AG10803 (cell line): ENCODE measurements around the gene CEP41.

Source experiments
- DNase-seq: peaks from one replicate; pipeline ENCODE4 v3.0.0; 2010; ENCODE audit warnings: low read depth
- H3K4me3 ChIP-seq: 2 replicates; pipeline ENCODE4 v1.5.1; 2011; ENCODE audit warnings: mild to moderate bottlenecking, low read length, control low read depth
- TF ChIP-seq, protein P1 (sequence below): conservative IDR thresholded peaks from 2 replicates; pipeline ENCODE4 v1.5.1; 2011; ENCODE audit warnings: mild to moderate bottlenecking, low read length, control low read depth, inconsistent platforms

CEP41 gene

DNA sequence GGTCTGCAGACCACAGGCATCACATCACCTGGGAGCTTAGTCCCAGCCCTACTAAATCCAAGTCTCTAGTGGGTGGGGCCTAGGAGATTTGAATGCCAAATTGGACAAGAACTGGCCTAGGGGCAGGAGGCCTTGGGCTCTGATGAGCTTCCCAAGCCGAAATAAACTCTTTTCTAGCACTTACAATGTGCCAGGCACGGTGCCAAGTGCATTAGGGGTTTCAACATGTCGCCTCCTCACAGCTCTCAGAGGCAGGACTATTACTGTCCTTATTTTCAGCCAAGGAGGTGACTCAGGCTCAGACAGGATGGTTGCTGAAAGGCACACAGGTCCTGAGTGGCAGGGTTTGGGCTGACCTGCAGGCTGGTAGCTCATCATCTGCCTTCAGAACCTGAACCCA, 69.8 kb downstream of the CEP41 start:
- peak; percentile 79 for DNase-seq
- H3K4me3 ChIP-seq: no peak overlapping the region
- TF ChIP-seq, protein P1, sequence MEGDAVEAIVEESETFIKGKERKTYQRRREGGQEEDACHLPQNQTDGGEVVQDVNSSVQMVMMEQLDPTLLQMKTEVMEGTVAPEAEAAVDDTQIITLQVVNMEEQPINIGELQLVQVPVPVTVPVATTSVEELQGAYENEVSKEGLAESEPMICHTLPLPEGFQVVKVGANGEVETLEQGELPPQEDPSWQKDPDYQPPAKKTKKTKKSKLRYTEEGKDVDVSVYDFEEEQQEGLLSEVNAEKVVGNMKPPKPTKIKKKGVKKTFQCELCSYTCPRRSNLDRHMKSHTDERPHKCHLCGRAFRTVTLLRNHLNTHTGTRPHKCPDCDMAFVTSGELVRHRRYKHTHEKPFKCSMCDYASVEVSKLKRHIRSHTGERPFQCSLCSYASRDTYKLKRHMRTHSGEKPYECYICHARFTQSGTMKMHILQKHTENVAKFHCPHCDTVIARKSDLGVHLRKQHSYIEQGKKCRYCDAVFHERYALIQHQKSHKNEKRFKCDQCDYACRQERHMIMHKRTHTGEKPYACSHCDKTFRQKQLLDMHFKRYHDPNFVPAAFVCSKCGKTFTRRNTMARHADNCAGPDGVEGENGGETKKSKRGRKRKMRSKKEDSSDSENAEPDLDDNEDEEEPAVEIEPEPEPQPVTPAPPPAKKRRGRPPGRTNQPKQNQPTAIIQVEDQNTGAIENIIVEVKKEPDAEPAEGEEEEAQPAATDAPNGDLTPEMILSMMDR: no peak

DNA sequence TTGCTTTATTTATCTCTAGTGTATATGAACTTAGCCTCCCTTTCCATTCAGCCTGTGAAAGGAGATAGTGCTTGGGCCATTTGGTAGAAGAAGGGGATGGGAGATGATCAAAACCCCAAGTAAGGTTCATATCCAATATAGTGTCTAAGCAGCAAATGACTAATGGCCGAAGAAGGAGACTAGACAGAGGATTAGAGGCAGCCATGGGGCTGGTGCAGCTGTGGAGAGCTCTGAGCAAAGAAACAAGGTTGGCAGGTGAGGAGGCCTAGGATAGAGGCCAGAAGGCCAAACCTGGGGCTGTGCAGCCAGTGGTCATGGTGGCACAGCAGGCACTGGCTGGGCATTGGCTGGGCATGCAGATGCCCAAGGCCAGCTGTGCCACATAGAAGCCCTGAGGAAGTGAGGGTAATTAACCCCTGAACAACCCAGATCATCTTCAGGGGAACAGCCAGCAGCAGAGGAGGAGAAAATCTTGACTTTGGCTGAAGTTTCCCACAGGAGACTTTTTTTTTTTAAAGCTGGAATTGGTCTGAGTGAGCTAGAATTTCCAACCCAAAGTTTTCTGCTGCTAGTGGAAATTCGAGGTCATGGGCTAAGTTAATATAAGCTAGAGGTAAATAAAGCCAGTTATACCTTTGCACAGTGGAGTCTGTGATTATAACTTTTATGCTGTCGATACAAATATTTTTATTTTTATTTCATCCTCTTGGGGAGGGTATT, 70.8 kb downstream of the CEP41 start:
- TF ChIP-seq, protein P1: no peak
- no peak overlapping the region for H3K4me3 ChIP-seq
- no peak for DNase-seq

DNA sequence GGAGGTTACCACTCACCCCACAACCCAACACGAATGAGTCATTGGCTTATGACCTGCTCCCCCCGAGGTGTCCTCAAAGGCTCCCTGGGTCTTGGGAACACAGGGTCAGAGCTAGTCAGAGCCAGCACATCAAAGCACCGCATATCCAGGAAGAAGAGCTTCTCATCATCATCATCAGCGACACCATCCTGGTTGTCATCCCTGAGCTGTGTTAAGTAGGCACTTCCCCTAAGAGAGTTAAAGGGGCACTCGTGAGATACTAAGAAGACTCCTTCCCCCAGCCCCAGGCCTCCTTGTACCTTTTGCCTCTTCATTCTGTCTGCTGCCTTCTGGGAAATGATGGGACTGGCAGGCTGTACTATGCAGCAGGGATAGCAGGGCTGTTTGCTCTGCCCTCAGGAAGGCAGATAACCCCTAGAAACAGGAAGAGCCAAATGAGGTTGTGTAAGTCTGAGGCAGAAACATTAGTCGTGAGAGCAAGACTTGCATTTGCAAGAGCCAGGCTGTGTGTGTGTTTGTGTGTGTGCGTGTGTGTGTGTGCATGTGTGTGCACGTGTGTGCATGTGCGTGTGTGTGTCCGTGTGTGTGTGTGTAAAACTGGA, 71.6 kb downstream of the CEP41 start:
- TF ChIP-seq, protein P1: no peak
- DNase-seq: peak; percentile 99
- peak overlapping the region; percentile 4 for H3K4me3 ChIP-seq

DNA sequence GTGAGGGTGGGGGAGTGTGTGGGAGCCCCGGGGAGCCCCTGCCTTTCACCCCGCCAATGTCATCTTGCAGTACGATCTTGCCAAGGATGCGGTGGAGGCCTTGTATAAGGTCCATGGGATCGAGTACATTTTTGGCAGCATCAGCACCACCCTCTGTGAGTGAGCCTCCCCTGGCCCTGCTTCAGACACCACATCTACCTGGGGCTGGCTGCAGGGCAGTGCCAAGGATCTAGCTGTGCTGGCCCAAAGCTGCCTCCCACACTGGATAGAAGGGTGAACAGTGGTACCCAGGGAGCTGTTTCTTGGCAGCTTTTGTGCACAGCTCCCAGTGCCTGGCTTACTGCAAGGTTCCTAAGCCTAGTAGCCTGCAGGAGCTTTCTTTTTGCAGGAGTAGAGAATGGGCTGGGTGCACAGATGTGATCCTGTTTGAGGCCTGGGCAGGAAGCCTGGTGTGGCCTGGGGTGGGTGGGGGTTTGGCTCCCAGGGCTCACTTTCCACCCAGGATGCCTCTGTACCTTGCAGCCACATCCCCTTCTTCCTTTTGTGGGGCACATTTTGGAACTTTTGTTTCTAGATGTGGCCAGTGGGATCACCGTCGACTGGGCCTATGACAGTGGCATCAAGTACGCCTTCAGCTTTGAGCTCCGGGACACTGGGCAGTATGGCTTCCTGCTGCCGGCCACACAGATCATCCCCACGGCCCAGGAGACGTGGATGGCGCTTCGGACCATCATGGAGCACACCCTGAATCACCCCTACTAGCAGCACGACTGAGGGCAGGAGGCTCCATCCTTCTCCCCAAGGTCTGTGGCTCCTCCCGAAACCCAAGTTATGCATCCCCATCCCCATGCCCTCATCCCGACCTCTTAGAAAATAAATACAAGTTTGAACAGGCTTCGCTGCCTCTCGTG, 72.7 kb downstream of the CEP41 start:
- TF ChIP-seq, protein P1: no peak
- DNase-seq: no peak
- no peak overlapping the region for H3K4me3 ChIP-seq

DNA sequence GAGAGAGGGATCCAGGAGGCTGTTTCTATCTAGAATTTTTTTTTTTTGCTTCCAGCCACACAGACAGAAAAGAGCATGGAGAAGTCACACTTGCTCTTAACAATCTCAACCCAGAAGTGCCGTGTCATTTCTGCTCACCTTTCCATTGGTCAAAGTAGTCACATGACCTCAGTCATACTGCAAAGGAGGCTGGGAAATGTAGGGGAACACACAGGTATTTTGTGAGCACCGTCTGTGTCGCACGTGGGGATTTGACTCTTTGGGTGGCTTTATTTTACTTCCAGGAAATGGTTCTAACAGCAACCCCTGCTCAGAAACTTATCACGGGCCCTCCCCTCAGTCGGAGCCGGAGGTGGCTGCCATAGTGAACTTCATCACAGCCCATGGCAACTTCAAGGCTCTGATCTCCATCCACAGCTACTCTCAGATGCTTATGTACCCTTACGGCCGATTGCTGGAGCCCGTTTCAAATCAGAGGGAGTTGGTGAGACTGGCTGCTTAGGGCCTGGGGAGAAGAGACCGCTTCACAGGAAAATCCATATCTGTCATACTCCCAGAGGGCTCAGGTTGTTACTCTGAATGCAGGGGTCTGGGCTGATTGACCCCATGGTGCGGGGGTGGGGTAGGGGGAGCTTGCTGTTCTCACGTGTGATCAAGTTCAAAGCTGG, 73.6 kb downstream of the CEP41 start:
- TF ChIP-seq, protein P1: no peak
- H3K4me3 ChIP-seq: no peak overlapping the region
- DNase-seq: no peak

DNA sequence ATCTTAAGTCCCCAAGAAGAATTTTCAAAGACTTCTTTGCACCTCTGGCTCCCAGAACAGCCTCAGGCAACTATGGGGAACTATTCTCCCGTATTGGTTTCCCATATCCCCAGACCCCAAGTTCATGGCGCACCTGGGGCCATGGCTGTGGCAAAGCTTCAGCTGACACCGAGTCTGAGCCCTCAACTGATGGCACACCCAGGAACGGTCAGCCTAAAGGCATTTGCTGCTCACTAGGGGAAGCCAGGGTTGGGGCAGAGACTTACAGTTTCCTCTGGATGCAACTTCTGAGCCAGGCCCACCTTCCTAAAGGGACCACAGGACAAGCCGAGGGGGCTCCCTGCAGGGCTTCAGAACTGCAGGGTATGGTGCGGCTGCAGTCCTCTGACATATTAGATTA, 74.3 kb downstream of the CEP41 start:
- DNase-seq: no peak
- TF ChIP-seq, protein P1: no peak
- no peak overlapping the region for H3K4me3 ChIP-seq
